Measurements from ENCODE around the gene METTL25B. TPM values are rescaled to one million over a fixed set of nuclear protein-coding genes. Genes with fewer than 3 reads are reported as not detected.

METTL25B gene
- total and polyA plus RNA-seq, 2 donors (not counting 3 experiments of a cell fraction or from before 2014, with no cell fraction given): 12.8 to 15.0 TPM

GRCh38 chr1:156772728-156773497 is 44.6 kb downstream of the METTL25B start:
- Histone ChIP-seq H3K9me1 (replicated peaks; ENCODE audit: control insufficient read depth, extremely low read depth, insufficient read depth, low read length) (no peaks in the 10 kb centered on the region), H3K4me2 (ENCODE audit: insufficient read depth, low read length) (no peak overlapping the region), H3K4me3 (replicated peaks in 1 of 3; ENCODE audit: insufficient read depth in 1 of 3, low read depth in 1 of 3, low read length in 3 of 3) (no peak overlapping the region), H3K4me1 (ENCODE audit: control insufficient read depth, extremely low read depth, insufficient read depth, low read length) (peaks cover 13% of the 10 kb centered on the region), H3K9me3 (replicated peaks; ENCODE audit: control insufficient read depth, insufficient read depth, low read length) (no peaks in the 10 kb centered on the region), H4K20me1 (replicated peaks; ENCODE audit: control insufficient read depth, extremely low read depth, insufficient read depth, low read length) (peaks cover 7% of the 10 kb centered on the region), H3K9ac (replicated peaks; ENCODE audit: extremely low read depth, insufficient read depth, low read length) (no peak overlapping the region), H3K27ac (ENCODE audit: insufficient read depth, low read depth, low read length) (no peak overlapping the region), H2AFZ (ENCODE audit: low read depth, low read length) (no peak overlapping the region), H3K27me3 (ENCODE audit: control insufficient read depth in 2 of 2, insufficient read depth in 2 of 2, low read length in 2 of 2) (no peaks in the 10 kb centered on the region), H3K79me2 (ENCODE audit: control insufficient read depth, insufficient read depth, low read length) (peaks cover 88% of the 10 kb centered on the region), H3K36me3 (ENCODE audit: control insufficient read depth in 2 of 2, extremely low read depth in 1 of 2, insufficient read depth in 2 of 2, low read length in 2 of 2) (peaks cover 7 to 8% of the 10 kb centered on the region in 2 experiments)
- no peak for FAIRE-seq
- intact Hi-C loops (cut with micrococcal nuclease) (no loop called here), dilution Hi-C loops (cut with MboI; ENCODE audit: extremely low pct_ligation_motif_present, low sequenced_read_pairs) (no loop called here)
- no TSS peak for BruUV-seq (replicated peaks)
- DNase-seq (ENCODE audit: low read depth, low spot score): no peak
- ChIA-PET CTCF (interaction anchor here (0.7 to 3.2 kb wide), 9 partner anchors 8 to 87 kb away, joined by 3 to 14 read pairs (median 4); partner anchors contain the start of genes INSRR, ISG20L2, METTL25B and NTRK1), POLR2A (interaction anchor here (1.6 kb wide), 1 partner anchor 47 kb away, joined by 3 read pairs; no protein-coding TSS in a partner anchor)
- no peak for TF ChIP-seq MYC (IDR thresholded peaks at IDR 0.05; ENCODE audit: low read depth, low read length)
- no peak for TF ChIP-seq JUN (IDR thresholded peaks at IDR 0.05; ENCODE audit: borderline replicate concordance, insufficient read depth, insufficient read length, low read depth)
- no peak for TF ChIP-seq POLR2A (IDR thresholded peaks at IDR 0.05; ENCODE audit: low read depth, low read length)
- no peak for TF ChIP-seq POLR2AphosphoS5 (IDR thresholded peaks at IDR 0.05; ENCODE audit: insufficient read depth, low read depth, low read length)
- TF ChIP-seq FOS (IDR thresholded peaks at IDR 0.05; ENCODE audit: borderline replicate concordance, insufficient read depth, low read length): no peak
- TF ChIP-seq CTCF (IDR thresholded peaks at IDR 0.05; ENCODE audit: extremely low read depth in 1 of 2, insufficient read depth in 1 of 2, low read depth in 1 of 2, low read length in 2 of 2): no peak
- TF ChIP-seq GATA2 (IDR thresholded peaks at IDR 0.05; ENCODE audit: insufficient read depth, insufficient read length, low read depth, low read length): no peak
- TF ChIP-seq EZH2 (IDR thresholded peaks at IDR 0.05; ENCODE audit: borderline replicate concordance, low read depth, low read length, severe bottlenecking): no peak
- TF ChIP-seq MAX (IDR thresholded peaks at IDR 0.05; ENCODE audit: insufficient read depth, insufficient read length): no peak

Data from endothelial cell of umbilical vein (primary cell).